Measurements from ENCODE around the gene ADD3.

Gene ADD3

GRCh38 chr10:110008518-110009339, 945 bp downstream of the ADD3 start:
- H3K27me3 ChIP-seq (ENCODE audit: control insufficient read depth, insufficient read depth, low read length), result peaks cover 14% of the 10 kb centered on the region
- H3K4me1 ChIP-seq (ENCODE audit: control insufficient read depth, low read depth, low read length), result peaks cover 49% of the 10 kb centered on the region
- peak overlapping the region; percentile 56 for H3K27ac ChIP-seq (ENCODE audit: low read length)
- peak overlapping the region; percentile 90 for H3K4me3 ChIP-seq (ENCODE audit: low read length)
- H3K9ac ChIP-seq (ENCODE audit: low read length), result peak overlapping the region; percentile 77
- H3K9me3 ChIP-seq (ENCODE audit: control insufficient read depth, low read depth, low read length), result no peaks in the 10 kb centered on the region
- no peaks in the 10 kb centered on the region for H3K36me3 ChIP-seq (ENCODE audit: control insufficient read depth, low read depth, low read length)

GRCh38 chr10:110009736-110010475, 2.1 kb downstream of the ADD3 start:
- peaks cover 54% of the 10 kb centered on the region for H3K4me1 ChIP-seq (ENCODE audit: control insufficient read depth, low read depth, low read length)
- no peaks in the 10 kb centered on the region for H3K36me3 ChIP-seq (ENCODE audit: control insufficient read depth, low read depth, low read length)
- H3K27ac ChIP-seq (ENCODE audit: low read length), result no peak overlapping the region
- no peak overlapping the region for H3K9ac ChIP-seq (ENCODE audit: low read length)
- H3K9me3 ChIP-seq (ENCODE audit: control insufficient read depth, low read depth, low read length), result no peaks in the 10 kb centered on the region
- H3K27me3 ChIP-seq (ENCODE audit: control insufficient read depth, insufficient read depth, low read length), result peaks cover 14% of the 10 kb centered on the region
- peak overlapping the region; percentile 90 for H3K4me3 ChIP-seq (ENCODE audit: low read length)

GRCh38 chr10:110010486-110011378, 2.9 kb downstream of the ADD3 start:
- Histone ChIP-seq H3K27ac (ENCODE audit: low read length) (no peak overlapping the region), H3K4me3 (ENCODE audit: low read length) (peak overlapping the region; percentile 90), H3K36me3 (ENCODE audit: control insufficient read depth, low read depth, low read length) (no peaks in the 10 kb centered on the region), H3K4me1 (ENCODE audit: control insufficient read depth, low read depth, low read length) (peaks cover 54% of the 10 kb centered on the region), H3K27me3 (ENCODE audit: control insufficient read depth, insufficient read depth, low read length) (peaks cover 12% of the 10 kb centered on the region), H3K9ac (ENCODE audit: low read length) (no peak overlapping the region), H3K9me3 (ENCODE audit: control insufficient read depth, low read depth, low read length) (no peaks in the 10 kb centered on the region)

GRCh38 chr10:110011681-110012080, 3.9 kb downstream of the ADD3 start:
- Histone ChIP-seq H3K4me3 (ENCODE audit: low read length) (no peak overlapping the region), H3K9me3 (ENCODE audit: control insufficient read depth, low read depth, low read length) (no peaks in the 10 kb centered on the region), H3K36me3 (ENCODE audit: control insufficient read depth, low read depth, low read length) (no peaks in the 10 kb centered on the region), H3K27ac (ENCODE audit: low read length) (no peak overlapping the region), H3K27me3 (ENCODE audit: control insufficient read depth, insufficient read depth, low read length) (peaks cover 2% of the 10 kb centered on the region), H3K4me1 (ENCODE audit: control insufficient read depth, low read depth, low read length) (peaks cover 52% of the 10 kb centered on the region), H3K9ac (ENCODE audit: low read length) (no peak overlapping the region)

GRCh38 chr10:110013630-110014293, 6.0 kb downstream of the ADD3 start:
- H3K27me3 ChIP-seq (ENCODE audit: control insufficient read depth, insufficient read depth, low read length), result no peaks in the 10 kb centered on the region
- no peaks in the 10 kb centered on the region for H3K9me3 ChIP-seq (ENCODE audit: control insufficient read depth, low read depth, low read length)
- H3K9ac ChIP-seq (ENCODE audit: low read length), result no peak overlapping the region
- H3K4me3 ChIP-seq (ENCODE audit: low read length), result no peak overlapping the region
- H3K4me1 ChIP-seq (ENCODE audit: control insufficient read depth, low read depth, low read length), result peaks cover 49% of the 10 kb centered on the region
- H3K36me3 ChIP-seq (ENCODE audit: control insufficient read depth, low read depth, low read length), result no peaks in the 10 kb centered on the region
- H3K27ac ChIP-seq (ENCODE audit: low read length), result peak overlapping the region; percentile 10

GRCh38 chr10:110016039-110016438, 8.3 kb downstream of the ADD3 start:
- no peak overlapping the region for H3K27ac ChIP-seq (ENCODE audit: low read length)
- H3K36me3 ChIP-seq (ENCODE audit: control insufficient read depth, low read depth, low read length), result no peaks in the 10 kb centered on the region
- H3K4me1 ChIP-seq (ENCODE audit: control insufficient read depth, low read depth, low read length), result peaks cover 26% of the 10 kb centered on the region
- H3K4me3 ChIP-seq (ENCODE audit: low read length), result no peak overlapping the region
- no peaks in the 10 kb centered on the region for H3K9me3 ChIP-seq (ENCODE audit: control insufficient read depth, low read depth, low read length)
- no peak overlapping the region for H3K9ac ChIP-seq (ENCODE audit: low read length)
- no peaks in the 10 kb centered on the region for H3K27me3 ChIP-seq (ENCODE audit: control insufficient read depth, insufficient read depth, low read length)

GRCh38 chr10:110017052-110017451, 9.3 kb downstream of the ADD3 start:
- Histone ChIP-seq H3K4me1 (ENCODE audit: control insufficient read depth, low read depth, low read length) (peaks cover 20% of the 10 kb centered on the region), H3K36me3 (ENCODE audit: control insufficient read depth, low read depth, low read length) (no peaks in the 10 kb centered on the region), H3K27me3 (ENCODE audit: control insufficient read depth, insufficient read depth, low read length) (no peaks in the 10 kb centered on the region), H3K9me3 (ENCODE audit: control insufficient read depth, low read depth, low read length) (no peaks in the 10 kb centered on the region), H3K9ac (ENCODE audit: low read length) (no peak overlapping the region), H3K27ac (ENCODE audit: low read length) (no peak overlapping the region), H3K4me3 (ENCODE audit: low read length) (no peak overlapping the region)

- H3K36me3 ChIP-seq (ENCODE audit: control insufficient read depth, low read depth, low read length), result no peaks in the 10 kb centered on the region
- H3K27me3 ChIP-seq (ENCODE audit: control insufficient read depth, insufficient read depth, low read length), result no peaks in the 10 kb centered on the region
- H3K4me3 ChIP-seq (ENCODE audit: low read length), result no peak overlapping the region
- H3K9ac ChIP-seq (ENCODE audit: low read length), result no peak overlapping the region
- H3K9me3 ChIP-seq (ENCODE audit: control insufficient read depth, low read depth, low read length), result no peaks in the 10 kb centered on the region
- H3K27ac ChIP-seq (ENCODE audit: low read length), result no peak overlapping the region
- peaks cover 25% of the 10 kb centered on the region for H3K4me1 ChIP-seq (ENCODE audit: control insufficient read depth, low read depth, low read length)
These were observed 10.1 kb downstream of the ADD3 start for GRCh38 chr10:110017907-110018306.

- Histone ChIP-seq H3K4me3 (ENCODE audit: low read length) (no peak overlapping the region), H3K27me3 (ENCODE audit: control insufficient read depth, insufficient read depth, low read length) (no peaks in the 10 kb centered on the region), H3K9me3 (ENCODE audit: control insufficient read depth, low read depth, low read length) (no peaks in the 10 kb centered on the region), H3K9ac (ENCODE audit: low read length) (no peak overlapping the region), H3K36me3 (ENCODE audit: control insufficient read depth, low read depth, low read length) (no peaks in the 10 kb centered on the region), H3K4me1 (ENCODE audit: control insufficient read depth, low read depth, low read length) (peaks cover 28% of the 10 kb centered on the region), H3K27ac (ENCODE audit: low read length) (no peak overlapping the region)
These were observed 12.5 kb downstream of the ADD3 start for GRCh38 chr10:110020265-110020664.

GRCh38 chr10:110022716-110023504, 15.1 kb downstream of the ADD3 start:
- Histone ChIP-seq H3K9me3 (ENCODE audit: control insufficient read depth, low read depth, low read length) (no peaks in the 10 kb centered on the region), H3K36me3 (ENCODE audit: control insufficient read depth, low read depth, low read length) (no peaks in the 10 kb centered on the region), H3K27ac (ENCODE audit: low read length) (no peak overlapping the region), H3K4me3 (ENCODE audit: low read length) (no peak overlapping the region), H3K4me1 (ENCODE audit: control insufficient read depth, low read depth, low read length) (peaks cover 18% of the 10 kb centered on the region), H3K27me3 (ENCODE audit: control insufficient read depth, insufficient read depth, low read length) (no peaks in the 10 kb centered on the region), H3K9ac (ENCODE audit: low read length) (no peak overlapping the region)
